PC-3 (cell line): ENCODE measurements around the gene TBC1D25.
"Not testable (repeated sequence)": the region's sequence is repeated elsewhere in the genome, so short reads cannot be mapped to it uniquely, and the experiment has no call there.

Experiments used
- CTCF ChIP-seq: fragments of 300-600 bp; sonication (generic); conservative IDR thresholded peaks from 2 replicates; pipeline ENCODE4 v1.5.1; 2017; ENCODE audit warnings: antibody characterized with exemption, low read depth, mild to moderate bottlenecking, low read length
- EZH2 ChIP-seq: fragments of 300-600 bp; sonication (generic); IDR thresholded peaks from one replicate; pipeline ENCODE4 v1.6.1; 2017; ENCODE audit warnings: antibody characterized with exemption, mild to moderate bottlenecking, low read length; ENCODE audit not compliant: unreplicated experiment
- EZH2phosphoT487 ChIP-seq: fragments of 300-600 bp; sonication (generic); IDR thresholded peaks from 2 replicates; pipeline ENCODE4 v1.6.1; 2018; ENCODE audit warnings: mild to moderate bottlenecking, antibody characterized with exemption, low read length, borderline replicate concordance

- TF ChIP-seq CTCF, EZH2, EZH2phosphoT487: not testable (repeated sequence)
Measured at GRCh38 chrX:48555731-48556325, 16.3 kb downstream of the TBC1D25 start.
